ENCODE measurements around the gene TPK1.

Gene TPK1

GRCh38 chr7:144777005-144777839, 58.6 kb downstream of the TPK1 start:
- TF ChIP-seq ZNF274 (IDR thresholded peaks at IDR 0.05; ENCODE audit: low read depth, low read length) = no peak
- no peak overlapping the region for H3K4me3 ChIP-seq (ENCODE audit: low read length)

GRCh38 chr7:144776447-144776846, 59.4 kb downstream of the TPK1 start:
- TF ChIP-seq ZNF274 (IDR thresholded peaks at IDR 0.05; ENCODE audit: low read depth, low read length) = no peak
- no peak overlapping the region for H3K4me3 ChIP-seq (ENCODE audit: low read length)

- no peak overlapping the region for H3K4me3 ChIP-seq (ENCODE audit: low read length)
- no peak for TF ChIP-seq ZNF274 (IDR thresholded peaks at IDR 0.05; ENCODE audit: low read depth, low read length)
Measured at GRCh38 chr7:144775749-144776148, 60.1 kb downstream of the TPK1 start.

GRCh38 chr7:144771927-144772326, 63.9 kb downstream of the TPK1 start:
- H3K4me3 ChIP-seq (ENCODE audit: low read length) = no peak overlapping the region
- no peak for TF ChIP-seq ZNF274 (IDR thresholded peaks at IDR 0.05; ENCODE audit: low read depth, low read length)

GRCh38 chr7:144771174-144771573, 64.7 kb downstream of the TPK1 start:
- no peak for TF ChIP-seq ZNF274 (IDR thresholded peaks at IDR 0.05; ENCODE audit: low read depth, low read length)
- no peak overlapping the region for H3K4me3 ChIP-seq (ENCODE audit: low read length)

- no peak overlapping the region for H3K4me3 ChIP-seq (ENCODE audit: low read length)
- TF ChIP-seq ZNF274 (IDR thresholded peaks at IDR 0.05; ENCODE audit: low read depth, low read length) = no peak
Measured at GRCh38 chr7:144769352-144769751, 66.5 kb downstream of the TPK1 start.

GRCh38 chr7:144768633-144769032, 67.2 kb downstream of the TPK1 start:
- H3K4me3 ChIP-seq (ENCODE audit: low read length) = no peak overlapping the region
- TF ChIP-seq ZNF274 (IDR thresholded peaks at IDR 0.05; ENCODE audit: low read depth, low read length) = no peak

GRCh38 chr7:144763291-144763690, 72.6 kb downstream of the TPK1 start:
- TF ChIP-seq ZNF274 (IDR thresholded peaks at IDR 0.05; ENCODE audit: low read depth, low read length) = no peak
- no peak overlapping the region for H3K4me3 ChIP-seq (ENCODE audit: low read length)

GRCh38 chr7:144762853-144763252, 73.0 kb downstream of the TPK1 start:
- H3K4me3 ChIP-seq (ENCODE audit: low read length) = no peak overlapping the region
- TF ChIP-seq ZNF274 (IDR thresholded peaks at IDR 0.05; ENCODE audit: low read depth, low read length) = no peak

- H3K4me3 ChIP-seq (ENCODE audit: low read length) = no peak overlapping the region
- no peak for TF ChIP-seq ZNF274 (IDR thresholded peaks at IDR 0.05; ENCODE audit: low read depth, low read length)
Measured at GRCh38 chr7:144761493-144761892, 74.4 kb downstream of the TPK1 start.

- no peak for TF ChIP-seq ZNF274 (IDR thresholded peaks at IDR 0.05; ENCODE audit: low read depth, low read length)
- no peak overlapping the region for H3K4me3 ChIP-seq (ENCODE audit: low read length)
Measured at GRCh38 chr7:144759653-144760052, 76.2 kb downstream of the TPK1 start.

- no peak for TF ChIP-seq ZNF274 (IDR thresholded peaks at IDR 0.05; ENCODE audit: low read depth, low read length)
Measured at GRCh38 chr7:144747936-144748335, 87.9 kb downstream of the TPK1 start.

GRCh38 chr7:144738708-144739314, 97.0 kb downstream of the TPK1 start:
- TF ChIP-seq ZNF274 (IDR thresholded peaks at IDR 0.05; ENCODE audit: low read depth, low read length) = no peak
- no peak overlapping the region for H3K4me3 ChIP-seq (ENCODE audit: low read length)

More at GRCh38 chr7:144747936-144748335, 87.9 kb downstream of the TPK1 start:
- H3K4me3 ChIP-seq (ENCODE audit: low read length) = no peak overlapping the region

- TF ChIP-seq ZNF274 (IDR thresholded peaks at IDR 0.05; ENCODE audit: low read depth, low read length) = no peak
- no peak overlapping the region for H3K4me3 ChIP-seq (ENCODE audit: low read length)
Measured at GRCh38 chr7:144738146-144738545, 97.7 kb downstream of the TPK1 start.

- H3K4me3 ChIP-seq (ENCODE audit: low read length) = no peak overlapping the region
- TF ChIP-seq ZNF274 (IDR thresholded peaks at IDR 0.05; ENCODE audit: low read depth, low read length) = no peak
Measured at GRCh38 chr7:144736880-144737493, 98.9 kb downstream of the TPK1 start.
